Right lobe of liver (tissue), 6 donors: ENCODE results near the gene WWP2. TPM values are rescaled to one million over a fixed set of nuclear protein-coding genes. Genes with fewer than 3 reads are reported as not detected.
"Not testable (repeated sequence)": the region's sequence is repeated elsewhere in the genome, so short reads cannot be mapped to it uniquely, and the experiment has no call there.

Experiments
- ATAC-seq, 4 donors: fragments of 200-7000 bp; cut with Tn5 transposase; one replicate each; pipeline ENCODE4 v1.9.1; 2020; ENCODE audit warnings: mild to moderate bottlenecking in 4 of 4, moderate library complexity in 4 of 4
- DNase-seq, 3 donors: peaks; one replicate each; pipeline ENCODE4 v3.0.0-alpha.2; 2020
- H3K27ac ChIP-seq, 3 donors: fragments of 200-600 bp; one replicate each; pipeline ENCODE4 v1.8.0; 2022
- H3K27me3 ChIP-seq, 2 donors: fragments of 200-600 bp; one replicate each; pipeline ENCODE4 v1.8.0; 2022
- H3K36me3 ChIP-seq, 4 donors: fragments of 200-600 bp; sonication (generic) in 1 of 4; one replicate each; pipeline versions ENCODE4 v1.5.1 to v1.8.0; 2017 to 2022; ENCODE audit warnings: control low read depth in 1 of 4
- H3K4me1 ChIP-seq, 4 donors: fragments of 200-600 bp; sonication (generic) in 1 of 4; one replicate each; pipeline versions ENCODE4 v1.5.1 to v1.8.0; 2017 to 2022; ENCODE audit warnings: control low read depth in 1 of 4
- H3K4me3 ChIP-seq, 3 donors: fragments of 200-600 bp; one replicate each; pipeline ENCODE4 v1.8.0; 2022
- H3K9me3 ChIP-seq, 4 donors: fragments of 200-600 bp; sonication (generic) in 1 of 4; one replicate each; pipeline versions ENCODE4 v1.5.1 to v1.8.0; 2017 to 2022; ENCODE audit warnings: control low read depth in 1 of 4
- POLR2A ChIP-seq: fragments of 450-650 bp; IDR thresholded peaks from one replicate; pipeline ENCODE4 v1.6.1; 2017; ENCODE audit warnings: antibody characterized with exemption, mild to moderate bottlenecking
- WGBS: methylation state at CpG from one replicate; pipeline ENCODE4 v1.1.6; 2018; ENCODE audit warnings: low coverage, low lambda C conversion rate; ENCODE audit not compliant: insufficient coverage; ENCODE audit errors: missing lambda C conversion rate; 5-methylcytosine and 5-hydroxymethylcytosine counted together
- intact Hi-C, 2 donors: fragments of 100-400 bp; cut with DNase I; formaldehyde crosslinking; loops; one replicate each; pipeline versions ENCODE4 v1.11.2 to v1.14.1; 2022
- total RNA-seq, 6 experiments: library from RNA; depleted of rRNA in 2 of 6; stranded (reverse); fragments of >200 nt in 2 of 6; fragmentation: NEBNext Ultra II Directional in 3 of 6; extraction: Animal tissue kit (Norgen Biotek cat#: 25700) in 3 of 6; gene quantifications; one replicate each; pipeline versions ENCODE4 v1.1.0 to v1.2.4, GENCODE V29; 2016 to 2023
- TF ChIP-seq, protein P1 (sequence below), 4 donors: fragments of 200-600 bp in 3 of 4; fragments of 450-650 bp in 1 of 4; IDR thresholded peaks; one replicate each; pipeline versions ENCODE4 v1.5.1 to v1.8.0; 2016 to 2022; ENCODE audit warnings: antibody characterized with exemption in 4 of 4, mild to moderate bottlenecking in 2 of 4
- donor health status: DM: no; HTN: yes; CAD: no.
- donor health status: DM: no; HTN: no; CAD: no.
- donor health status: DM: no; HTN: no; CAD: no.
- donor health status: DM: no; HTN: yes; CAD: no.
- donor health status: DM: no; HTN: yes; CAD: no.

Gene WWP2
- total RNA-seq, 6 experiments from 2014 or later = 18.1 to 24.6 (median 22.4) TPM

DNA sequence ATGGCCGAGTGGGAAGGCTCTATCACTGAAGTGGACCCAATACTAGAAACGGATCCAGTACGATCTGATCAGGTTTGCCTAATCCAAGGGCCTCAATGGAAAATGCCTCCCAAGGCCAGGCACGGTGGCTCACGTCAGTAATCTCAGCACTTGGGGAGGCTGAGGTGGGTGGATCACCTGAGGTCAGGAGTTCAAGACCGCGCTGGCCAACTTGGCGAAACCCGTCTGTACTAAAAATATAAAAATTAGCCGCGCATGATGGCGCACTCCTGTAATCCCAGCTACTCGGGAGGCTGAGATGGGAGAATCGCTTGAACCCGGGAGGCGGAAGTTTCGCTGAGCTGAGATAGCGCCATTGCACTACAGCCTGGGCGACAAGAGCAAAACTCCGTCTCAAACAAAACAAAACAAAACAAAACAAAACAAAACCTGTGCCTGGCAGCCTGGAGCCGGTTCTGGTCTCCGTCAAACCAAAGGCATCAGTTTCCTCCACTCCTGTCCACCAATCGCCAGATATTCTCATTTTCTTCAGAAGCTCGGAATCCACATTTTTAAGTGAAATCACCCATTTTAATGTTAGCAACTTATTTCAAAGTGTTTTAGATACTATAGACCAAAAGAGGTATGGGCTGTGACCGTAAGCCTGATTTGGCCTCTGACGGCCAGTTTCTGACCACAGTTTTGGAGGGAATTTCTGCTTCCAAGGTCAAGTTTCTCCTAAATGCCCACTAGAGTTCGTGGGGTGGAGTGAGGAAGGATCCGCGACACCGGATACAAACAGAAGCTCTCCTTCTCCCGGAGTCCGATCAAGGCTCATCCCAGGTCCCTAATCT, 36.4 kb upstream of the WWP2 start:
- Histone ChIP-seq H3K4me3 (peak overlapping the region; percentile 24 to 48 (median 31)), H3K9me3 (no peaks in the 10 kb centered on the region), H3K4me1 (no peaks in the 10 kb centered on the region), H3K36me3 (no peaks in the 10 kb centered on the region), H3K27ac (peak overlapping the region in 1 of 3 donors; percentile 0), H3K27me3 (no peaks in the 10 kb centered on the region)
- intact Hi-C loops = no loop called here
- ATAC-seq (no peak), DNase-seq (no peak)
- no peak for TF ChIP-seq POLR2A
- TF ChIP-seq, protein P1, sequence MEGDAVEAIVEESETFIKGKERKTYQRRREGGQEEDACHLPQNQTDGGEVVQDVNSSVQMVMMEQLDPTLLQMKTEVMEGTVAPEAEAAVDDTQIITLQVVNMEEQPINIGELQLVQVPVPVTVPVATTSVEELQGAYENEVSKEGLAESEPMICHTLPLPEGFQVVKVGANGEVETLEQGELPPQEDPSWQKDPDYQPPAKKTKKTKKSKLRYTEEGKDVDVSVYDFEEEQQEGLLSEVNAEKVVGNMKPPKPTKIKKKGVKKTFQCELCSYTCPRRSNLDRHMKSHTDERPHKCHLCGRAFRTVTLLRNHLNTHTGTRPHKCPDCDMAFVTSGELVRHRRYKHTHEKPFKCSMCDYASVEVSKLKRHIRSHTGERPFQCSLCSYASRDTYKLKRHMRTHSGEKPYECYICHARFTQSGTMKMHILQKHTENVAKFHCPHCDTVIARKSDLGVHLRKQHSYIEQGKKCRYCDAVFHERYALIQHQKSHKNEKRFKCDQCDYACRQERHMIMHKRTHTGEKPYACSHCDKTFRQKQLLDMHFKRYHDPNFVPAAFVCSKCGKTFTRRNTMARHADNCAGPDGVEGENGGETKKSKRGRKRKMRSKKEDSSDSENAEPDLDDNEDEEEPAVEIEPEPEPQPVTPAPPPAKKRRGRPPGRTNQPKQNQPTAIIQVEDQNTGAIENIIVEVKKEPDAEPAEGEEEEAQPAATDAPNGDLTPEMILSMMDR (IDR thresholded peaks at IDR 0.05) = no peak
- 71% methylated on average over 24 of the region's 32 CpGs for WGBS

DNA sequence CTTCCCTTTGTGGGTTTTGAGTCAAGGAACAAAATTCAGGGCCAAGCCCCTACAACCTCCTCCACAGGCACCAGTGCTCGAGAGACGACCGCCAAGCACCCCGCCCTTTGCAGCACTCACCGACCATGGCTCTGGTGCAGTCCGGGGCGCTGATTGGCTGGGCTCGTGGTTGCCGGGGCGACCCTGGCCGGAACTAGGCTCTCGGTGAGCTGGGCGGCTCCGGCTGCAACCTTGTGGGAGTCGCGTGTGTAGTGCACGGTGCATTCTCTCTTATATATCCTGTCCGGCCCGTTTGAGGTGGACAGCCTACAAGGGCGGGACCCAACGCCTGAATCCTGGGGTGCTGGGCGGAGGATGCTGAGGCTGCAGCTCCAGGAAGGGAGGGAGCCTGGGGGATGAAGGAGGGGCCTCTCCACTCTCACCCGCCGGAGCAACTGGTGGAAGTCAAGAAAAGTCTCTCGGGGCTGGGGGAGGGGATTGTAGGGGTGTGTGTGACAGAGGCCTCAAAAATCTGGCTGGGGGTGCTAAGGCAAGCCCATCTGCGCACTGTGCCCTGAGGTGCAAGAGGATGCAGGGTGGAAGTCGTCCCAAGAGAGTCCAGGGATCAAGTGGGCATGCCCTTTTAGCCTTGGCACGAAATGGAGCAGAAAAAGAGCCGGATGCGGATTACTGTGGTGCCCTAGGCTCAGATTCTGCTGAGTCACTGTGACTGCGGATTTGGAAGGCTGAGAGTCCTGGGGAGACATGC, 35.6 kb upstream of the WWP2 start, which contains the start of gene NQO1:
TSS of gene NQO1 (minus strand) at position 248 of the 748 bp plus-strand sequence. CDS start at position 127, 121 bp downstream.
- intact Hi-C loops = no loop called here
- WGBS = 16% methylated on average over 20 of the region's 31 CpGs
- H3K4me3 ChIP-seq = peak within 1 kb of the TSS; percentile 24 to 48 (median 31)
- H3K9me3 ChIP-seq = no peaks in the 10 kb centered on the region
- ATAC-seq = peak; percentile 92 to 95 (median 92)
- H3K27ac ChIP-seq = peak within 1 kb of the TSS in 1 of 3 donors; percentile 24
- no peaks in the 10 kb centered on the region for H3K36me3 ChIP-seq
- H3K27me3 ChIP-seq = no peaks in the 10 kb centered on the region
- peak; percentile 24 for TF ChIP-seq POLR2A
- TF ChIP-seq, protein P1 (IDR thresholded peaks at IDR 0.05) = no peak
- no peaks in the 10 kb centered on the region for H3K4me1 ChIP-seq
- DNase-seq = peak; percentile 80 to 84 (median 82)

DNA sequence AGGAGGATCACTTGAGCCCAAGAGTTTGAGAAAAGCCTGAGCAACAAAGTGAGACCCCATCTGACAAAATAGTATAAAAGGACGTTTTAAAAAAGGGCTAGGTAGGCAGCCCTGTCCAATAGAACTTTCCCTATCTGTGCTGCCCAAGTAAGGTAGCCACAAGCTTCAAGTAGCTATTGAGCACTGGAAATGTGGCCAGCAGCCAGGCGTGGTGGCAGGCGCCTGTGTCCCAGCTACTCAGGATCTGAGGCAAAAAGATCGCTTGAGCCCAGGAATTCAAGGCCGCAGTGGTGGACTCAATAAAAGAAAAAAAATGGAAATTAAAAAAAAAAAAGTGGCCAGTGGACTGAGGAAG, 34.2 kb upstream of the WWP2 start:
- H3K27ac ChIP-seq = no peak overlapping the region
- no peaks in the 10 kb centered on the region for H3K9me3 ChIP-seq
- H3K4me3 ChIP-seq = no peak overlapping the region
- TF ChIP-seq, protein P1 (IDR thresholded peaks at IDR 0.05) = no peak
- no peak for TF ChIP-seq POLR2A
- ATAC-seq (no peak), DNase-seq (no peak)
- WGBS = 94% methylated on average over 5 of the region's 5 CpGs
- intact Hi-C loops = no loop called here
- no peaks in the 10 kb centered on the region for H3K4me1 ChIP-seq
- H3K36me3 ChIP-seq = no peaks in the 10 kb centered on the region
- no peaks in the 10 kb centered on the region for H3K27me3 ChIP-seq

GRCh38 chr16:69729030-69729429, 33.1 kb upstream of the WWP2 start:
- DNase-seq, H3K27me3 ChIP-seq, H3K27ac ChIP-seq, H3K4me3 ChIP-seq, intact Hi-C loops, H3K4me1 ChIP-seq, H3K36me3 ChIP-seq, H3K9me3 ChIP-seq, ATAC-seq: not testable (repeated sequence)
- WGBS = 61% methylated on average over 4 of the region's 4 CpGs

GRCh38 chr16:69731280-69731679, 30.9 kb upstream of the WWP2 start:
- intact Hi-C loops, H3K4me3 ChIP-seq, H3K36me3 ChIP-seq, H3K4me1 ChIP-seq, ATAC-seq, H3K27me3 ChIP-seq, DNase-seq, H3K27ac ChIP-seq, H3K9me3 ChIP-seq: not testable (repeated sequence)
- WGBS = 71% methylated on average over 1 of the region's 5 CpGs
